Motor neuron (in vitro differentiated cells): ENCODE results near the gene ITGBL1. TPM values are rescaled to one million over a fixed set of nuclear protein-coding genes. Genes with fewer than 3 reads are reported as not detected.
A peak's percentile ranks its signal among the peaks of the same experiment; 100 is the strongest.

Experiments
- ATAC-seq, 8 experiments: fragments of 200-7000 bp; cut with Tn5 transposase; replicated peaks in 6 of 8; 2 replicates each; pipeline ENCODE4 v1.8.0; 2021; ENCODE audit warnings: mild to moderate bottlenecking in 8 of 8, moderate library complexity in 8 of 8
- H3K27ac ChIP-seq, 2 donors: fragments of 250-450 bp; sonication (Bioruptor Pico); 2 replicates each; pipeline ENCODE4 v1.9.0; 2021; ENCODE audit warnings: antibody characterized with exemption in 2 of 2, mild to moderate bottlenecking in 2 of 2, moderate library complexity in 1 of 2
- H3K4me1 ChIP-seq, 2 donors: fragments of 250-450 bp; sonication (Bioruptor Pico); replicated peaks in 1 of 2; 2 replicates each; pipeline ENCODE4 v1.6.1; 2021; ENCODE audit warnings: antibody characterized with exemption in 2 of 2, mild to moderate bottlenecking in 2 of 2, moderate library complexity in 1 of 2
- H3K4me3 ChIP-seq, 5 donors: fragments of 250-450 bp; sonication (Bioruptor Pico); 2 replicates each; pipeline ENCODE4 v1.9.0; 2021; ENCODE audit warnings: antibody characterized with exemption in 5 of 5, mild to moderate bottlenecking in 5 of 5, moderate library complexity in 4 of 5
- WGBS, 10 experiments: fragments of 450-650 bp; shearing (Covaris generic); methylation state at CpG; one replicate each; pipeline ENCODE4 v1.0.0; 2022; 5-methylcytosine and 5-hydroxymethylcytosine counted together
- in situ Hi-C, 9 experiments: fragments of 400-800 bp; cut with MboI; loops; one replicate each; pipeline ENCODE4 v1.15.0; 2021; ENCODE audit warnings: low sequenced_read_pairs in 9 of 9, low pct_unique_long_range_greater_than_20kb in 2 of 9; ENCODE audit not compliant: unreplicated experiment in 9 of 9
- total RNA-seq, 8 experiments: library from RNA; unstranded; fragments of 300-600 nt; gene quantifications; 2 replicates each; pipeline versions ENCODE4 v1.2.3 to v1.2.4, GENCODE V29; 2022

The ITGBL1 gene
- total RNA-seq, 8 experiments from 2014 or later: 3.2 to 187 (median 7.1) TPM; not detected in 4

- H3K4me3 ChIP-seq: no peak overlapping the region
- in situ Hi-C loops: loop anchor here in 1 of 9 experiments (25.0 kb wide), 1 partner anchor 331 kb away; no protein-coding TSS in a partner anchor
- 72 to 100% (median 94%) methylated on average over 1 to 3 of the region's 3 CpGs; no CpG with 5 or more reads in 2 of the 10 experiments for WGBS, 10 experiments
- H3K4me1 ChIP-seq: no peaks in the 10 kb centered on the region
- H3K27ac ChIP-seq: no peak overlapping the region
- ATAC-seq: no peak
Measured at GRCh38 chr13:101493541-101493940, 41.1 kb downstream of the ITGBL1 start.

- ATAC-seq: no peak
- 0 to 100% (median 79%) methylated on average over 1 to 2 of the region's 2 CpGs for WGBS, 10 experiments
- Histone ChIP-seq H3K4me3 (no peak overlapping the region), H3K4me1 (no peaks in the 10 kb centered on the region), H3K27ac (no peak overlapping the region)
- in situ Hi-C loops: loop anchor here in 1 of 9 experiments (25.0 kb wide), 1 partner anchor 337 kb away; no protein-coding TSS in a partner anchor
Measured at GRCh38 chr13:101499406-101499805, 46.9 kb downstream of the ITGBL1 start.

- WGBS, 10 experiments: 0 to 100% (median 76%) methylated on average over 1 to 2 of the region's 2 CpGs
- H3K27ac ChIP-seq: no peak overlapping the region
Measured at GRCh38 chr13:101502618-101503017, 50.1 kb downstream of the ITGBL1 start.

DNA sequence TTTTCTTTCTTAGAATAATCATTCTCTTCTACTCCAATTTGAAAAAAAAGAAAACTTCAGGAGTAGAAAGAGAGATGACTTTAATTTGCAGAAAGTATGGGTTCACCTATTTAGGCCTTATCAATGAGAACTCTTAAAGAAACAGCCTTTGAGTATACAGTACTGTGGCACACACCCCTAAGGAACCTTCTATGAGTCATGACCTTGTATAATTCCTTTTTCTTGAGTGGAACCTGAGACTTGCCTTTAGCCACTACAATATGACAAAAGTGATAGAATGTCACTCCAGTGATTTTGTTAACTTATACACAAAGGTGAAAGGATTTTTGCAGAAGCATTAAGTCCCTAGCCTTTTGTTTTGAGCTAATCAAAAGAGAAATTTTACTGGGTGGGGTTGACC, 58.7 kb downstream of the ITGBL1 start:
- in situ Hi-C loops: loop anchor here in 6 of 9 experiments (10.0 to 25.0 kb wide), 2 partner anchors 244 to 401 kb away; no protein-coding TSS in a partner anchor
- ATAC-seq: peak in 1 of 8 experiments; percentile 16
- no peak overlapping the region for H3K27ac ChIP-seq
- no peaks in the 10 kb centered on the region for H3K4me1 ChIP-seq
- H3K4me3 ChIP-seq: no peak overlapping the region

More at GRCh38 chr13:101502618-101503017, 50.1 kb downstream of the ITGBL1 start:
- Histone ChIP-seq H3K4me3 (no peak overlapping the region), H3K4me1 (no peaks in the 10 kb centered on the region)
- peak in 1 of 8 experiments; percentile 21 for ATAC-seq
- in situ Hi-C loops: loop anchor here in 3 of 9 experiments (25.0 kb wide), 1 partner anchor 410 kb away; no protein-coding TSS in a partner anchor

- 5 to 94% (median 83%) methylated on average over 1 to 2 of the region's 2 CpGs for WGBS, 10 experiments
- Histone ChIP-seq H3K4me1 (no peaks in the 10 kb centered on the region), H3K27ac (no peak overlapping the region), H3K4me3 (no peak overlapping the region)
- in situ Hi-C loops: loop anchor here in 6 of 9 experiments (10.0 to 25.0 kb wide), 2 partner anchors 243 to 401 kb away; no protein-coding TSS in a partner anchor
- no peak for ATAC-seq
Measured at GRCh38 chr13:101511766-101512165, 59.3 kb downstream of the ITGBL1 start.

GRCh38 chr13:101512650-101513049, 60.2 kb downstream of the ITGBL1 start:
- ATAC-seq: peak in 3 of 8 experiments; percentile 76 to 83 (median 76)
- Histone ChIP-seq H3K4me3 (no peak overlapping the region), H3K4me1 (no peaks in the 10 kb centered on the region), H3K27ac (no peak overlapping the region)
- 0 to 40% (median 0%) methylated on average over 1 of the region's 1 CpG; no CpG with 5 or more reads in 3 of the 10 experiments for WGBS, 10 experiments
- in situ Hi-C loops: loop anchor here in 6 of 9 experiments (10.0 to 25.0 kb wide), 2 partner anchors 242 to 400 kb away; no protein-coding TSS in a partner anchor

DNA sequence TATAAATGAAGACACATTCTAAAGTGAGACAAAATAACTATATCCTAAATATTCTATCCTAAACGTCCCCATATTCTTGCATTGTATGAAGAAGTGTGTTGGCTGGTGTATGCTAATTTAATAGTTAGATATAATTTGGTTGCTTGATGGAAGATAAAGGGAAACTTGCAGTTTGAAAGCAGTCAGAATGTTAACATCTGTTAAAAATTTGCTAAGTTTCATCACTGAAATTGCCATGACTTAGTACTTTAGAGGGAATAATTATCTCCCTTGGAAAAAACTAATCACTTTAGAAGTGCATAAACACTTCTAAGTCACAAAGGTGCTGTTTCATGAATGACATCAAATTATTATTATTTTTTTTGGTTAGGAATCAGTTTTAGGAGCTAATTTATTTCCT, 61.6 kb downstream of the ITGBL1 start:
- no peak overlapping the region for H3K27ac ChIP-seq
- no peak for ATAC-seq
- in situ Hi-C loops: loop anchor here in 6 of 9 experiments (10.0 to 25.0 kb wide), 2 partner anchors 241 to 398 kb away; no protein-coding TSS in a partner anchor
- 0 to 75% (median 41%) methylated on average over 1 of the region's 1 CpG for WGBS, 10 experiments
- H3K4me3 ChIP-seq: no peak overlapping the region
- H3K4me1 ChIP-seq: no peaks in the 10 kb centered on the region

DNA sequence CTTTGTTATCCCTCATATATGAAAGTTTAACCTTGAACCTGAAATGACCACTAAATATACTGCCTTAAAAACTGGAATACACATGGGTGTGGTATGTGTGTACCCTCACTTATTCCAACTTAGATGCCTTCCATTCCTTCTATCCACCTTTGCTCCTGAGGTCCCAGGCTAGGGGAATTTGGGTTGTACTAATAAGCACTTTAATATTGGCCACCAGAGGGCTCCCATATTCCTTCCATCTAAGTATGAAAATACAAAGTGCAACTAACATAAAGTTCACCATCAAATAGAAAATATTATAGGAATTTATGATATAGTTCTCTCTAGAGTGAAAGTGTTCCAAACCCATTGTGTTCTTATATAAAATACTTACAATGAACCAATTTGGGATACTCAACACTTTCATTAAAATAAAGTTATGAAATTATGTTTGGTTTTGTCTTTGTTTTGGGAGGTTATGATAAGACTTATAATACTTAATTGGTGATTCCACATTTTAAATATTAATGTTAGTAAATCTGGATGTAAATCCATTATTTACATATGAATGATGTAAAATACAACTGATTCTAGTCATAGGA, 62.3 kb downstream of the ITGBL1 start:
- in situ Hi-C loops: loop anchor here in 6 of 9 experiments (10.0 to 25.0 kb wide), 2 partner anchors 240 to 398 kb away; no protein-coding TSS in a partner anchor
- Histone ChIP-seq H3K27ac (no peak overlapping the region), H3K4me1 (no peaks in the 10 kb centered on the region), H3K4me3 (no peak overlapping the region)
- ATAC-seq: peak in 3 of 8 experiments; percentile 40 to 60 (median 57)

DNA sequence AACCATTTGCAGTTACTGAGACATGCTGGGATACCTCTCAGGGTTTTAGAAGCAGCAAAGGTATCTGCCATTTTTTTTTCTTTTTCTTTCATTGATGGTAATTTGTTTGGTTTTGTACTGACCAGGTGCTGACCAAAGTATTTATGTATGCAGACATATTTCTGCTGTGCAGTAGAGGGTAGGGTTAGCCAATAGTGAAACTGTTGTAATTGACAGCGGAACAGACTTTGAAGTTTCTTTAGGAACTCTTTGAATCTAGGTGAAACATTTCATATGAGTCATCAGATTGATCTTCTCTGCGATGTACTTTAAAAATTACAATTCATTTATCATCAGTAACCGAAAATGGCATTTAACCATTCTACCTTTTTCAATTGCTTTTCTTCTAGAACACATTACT, 63.0 kb downstream of the ITGBL1 start:
- H3K4me1 ChIP-seq: no peaks in the 10 kb centered on the region
- H3K27ac ChIP-seq: no peak overlapping the region
- no peak overlapping the region for H3K4me3 ChIP-seq
- in situ Hi-C loops: loop anchor here in 6 of 9 experiments (10.0 to 25.0 kb wide), 2 partner anchors 239 to 397 kb away; no protein-coding TSS in a partner anchor
- ATAC-seq: no peak
- WGBS, 10 experiments: 75 to 100% (median 95%) methylated on average over 1 to 3 of the region's 3 CpGs

- H3K27ac ChIP-seq: no peak overlapping the region
- H3K4me1 ChIP-seq: no peaks in the 10 kb centered on the region
- in situ Hi-C loops: loop anchor here in 6 of 9 experiments (10.0 to 25.0 kb wide), 2 partner anchors 239 to 396 kb away; no protein-coding TSS in a partner anchor
- 12 to 97% (median 70%) methylated on average over 2 of the region's 2 CpGs; no CpG with 5 or more reads in 1 of the 10 experiments for WGBS, 10 experiments
- no peak overlapping the region for H3K4me3 ChIP-seq
- no peak for ATAC-seq
Measured at GRCh38 chr13:101516262-101516661, 63.8 kb downstream of the ITGBL1 start.

DNA sequence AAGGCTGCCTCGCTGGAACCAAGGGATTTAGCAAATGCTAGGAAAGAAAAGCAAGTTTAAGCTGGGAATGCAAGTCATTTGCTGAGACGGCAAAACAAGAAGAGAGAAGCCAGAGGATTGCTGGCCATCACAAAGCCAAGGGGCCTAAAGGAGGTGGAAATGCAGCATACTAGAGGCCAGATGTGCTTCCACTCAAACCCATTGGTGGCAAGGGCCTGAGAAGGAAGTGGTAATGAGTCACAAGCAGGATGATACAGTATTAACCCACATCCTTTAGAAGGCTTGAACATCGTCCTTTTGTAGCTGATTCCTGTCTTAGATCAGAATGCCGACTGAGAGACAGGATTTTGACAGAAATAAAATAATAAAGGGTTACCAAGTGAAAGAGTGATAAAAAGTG, 68.2 kb downstream of the ITGBL1 start:
- Histone ChIP-seq H3K27ac (no peak overlapping the region), H3K4me1 (no peaks in the 10 kb centered on the region), H3K4me3 (no peak overlapping the region)
- in situ Hi-C loops: loop anchor here in 3 of 9 experiments (25.0 kb wide), 1 partner anchor 392 kb away; no protein-coding TSS in a partner anchor
- no peak for ATAC-seq
- WGBS, 10 experiments: 33 to 100% (median 75%) methylated on average over 1 to 3 of the region's 4 CpGs

DNA sequence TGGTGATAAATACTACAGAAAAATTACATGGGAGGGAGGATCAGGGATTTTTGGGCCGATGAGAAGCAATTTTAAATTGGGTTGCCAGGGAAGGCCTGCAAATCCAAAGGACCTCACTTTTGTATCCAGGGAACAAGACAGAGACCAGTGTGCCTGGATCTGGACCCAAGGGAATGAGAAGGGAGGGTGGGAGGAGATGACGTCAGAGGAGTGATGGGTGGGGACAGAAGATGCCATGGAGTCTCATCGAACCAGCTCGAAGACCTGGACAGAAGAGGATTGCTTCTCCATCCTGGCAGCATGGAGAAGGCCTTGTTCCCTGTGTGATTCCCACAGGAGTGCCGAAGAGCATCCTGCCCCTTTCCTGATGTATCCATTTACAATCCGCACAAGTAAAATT, 68.9 kb downstream of the ITGBL1 start:
- no peak for ATAC-seq
- H3K4me3 ChIP-seq: no peak overlapping the region

GRCh38 chr13:101522607-101523006, 70.1 kb downstream of the ITGBL1 start:
- Histone ChIP-seq H3K4me1 (no peaks in the 10 kb centered on the region), H3K27ac (no peak overlapping the region), H3K4me3 (no peak overlapping the region)
- WGBS, 10 experiments: 38 to 100% (median 91%) methylated on average over 1 to 5 of the region's 5 CpGs; no CpG with 5 or more reads in 1 of the 10 experiments
- ATAC-seq: no peak
- in situ Hi-C loops: loop anchor here in 3 of 9 experiments (25.0 kb wide), 1 partner anchor 390 kb away; no protein-coding TSS in a partner anchor

More for the DNA sequence above, 68.9 kb downstream of the ITGBL1 start:
- Histone ChIP-seq H3K27ac (no peak overlapping the region), H3K4me1 (no peaks in the 10 kb centered on the region)
- 76 to 100% (median 100%) methylated on average over 1 to 6 of the region's 6 CpGs; no CpG with 5 or more reads in 1 of the 10 experiments for WGBS, 10 experiments
- in situ Hi-C loops: loop anchor here in 3 of 9 experiments (25.0 kb wide), 1 partner anchor 391 kb away; no protein-coding TSS in a partner anchor
